ENCODE data around the gene PPP1R7.

DNA sequence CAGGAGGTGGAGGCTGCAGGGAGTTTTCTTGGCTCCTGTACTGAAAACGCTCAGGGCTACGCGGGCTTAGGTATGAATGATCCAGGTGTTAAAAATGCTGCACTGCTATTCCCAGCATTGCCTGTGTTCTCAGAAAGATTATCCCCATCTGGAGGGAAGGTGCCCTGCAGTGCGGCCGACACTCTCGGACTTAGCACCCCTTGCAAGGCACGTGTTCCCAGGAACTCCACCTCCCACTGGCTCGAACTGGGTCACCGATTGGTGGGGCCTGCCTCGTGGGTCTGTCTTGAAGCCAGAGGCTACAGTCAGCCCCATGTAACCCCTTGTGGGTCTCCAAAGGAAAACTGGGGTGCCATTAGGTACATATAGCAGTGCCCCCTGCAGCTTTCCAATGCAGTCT, 63.9 kb downstream of the PPP1R7 start:
- no peak for TF ChIP-seq EZH2 (IDR thresholded peaks at IDR 0.05; ENCODE audit: insufficient read depth, poor library complexity, severe bottlenecking)
- no peak for TF ChIP-seq EZH2phosphoT487 (IDR thresholded peaks at IDR 0.05; ENCODE audit: insufficient read depth, low read depth)

Data from GM23248 (cell line).